ENCODE data around the gene BICDL2. TPM values are rescaled to one million over a fixed set of nuclear protein-coding genes. Genes with fewer than 3 reads are reported as not detected.

Gene BICDL2
- total RNA-seq, 1 donor = under 0.01 TPM

- TF ChIP-seq CTCF (IDR thresholded peaks at IDR 0.05; ENCODE audit: insufficient read depth, low read depth, low read length) = no peak
- DNase-seq (ENCODE audit: low read depth) = no peak
- H3K4me3 ChIP-seq (ENCODE audit: low read depth, low read length) = no peak within 1 kb of the TSS
These were observed 23.8 kb downstream of the BICDL2 start, which contains the start of gene CLDN9 for GRCh38 chr16:3012828-3013420. Gene CLDN9 (plus strand): TSS chr16:3012923. CDS start chr16:3013363, 440 bp downstream.

- TF ChIP-seq CTCF (IDR thresholded peaks at IDR 0.05; ENCODE audit: insufficient read depth, low read depth, low read length) = no peak
- no peak for DNase-seq (ENCODE audit: low read depth)
These were observed 24.5 kb downstream of the BICDL2 start for GRCh38 chr16:3012246-3012645.

GRCh38 chr16:3010510-3010909 lies 26.2 kb downstream of the BICDL2 start:
- DNase-seq (ENCODE audit: low read depth) = no peak
- H3K4me3 ChIP-seq (ENCODE audit: low read depth, low read length) = no peak overlapping the region
- no peak for TF ChIP-seq CTCF (IDR thresholded peaks at IDR 0.05; ENCODE audit: insufficient read depth, low read depth, low read length)

More at GRCh38 chr16:3012246-3012645, 24.5 kb downstream of the BICDL2 start:
- no peak overlapping the region for H3K4me3 ChIP-seq (ENCODE audit: low read depth, low read length)

GRCh38 chr16:3009568-3010390 lies 27.0 kb downstream of the BICDL2 start:
- no peak for DNase-seq (ENCODE audit: low read depth)
- no peak overlapping the region for H3K4me3 ChIP-seq (ENCODE audit: low read depth, low read length)
- TF ChIP-seq CTCF (IDR thresholded peaks at IDR 0.05; ENCODE audit: insufficient read depth, low read depth, low read length) = no peak

GRCh38 chr16:3008690-3009037 lies 28.1 kb downstream of the BICDL2 start:
- no peak overlapping the region for H3K4me3 ChIP-seq (ENCODE audit: low read depth, low read length)
- DNase-seq (ENCODE audit: low read depth) = no peak
- no peak for TF ChIP-seq CTCF (IDR thresholded peaks at IDR 0.05; ENCODE audit: insufficient read depth, low read depth, low read length)

- TF ChIP-seq CTCF (IDR thresholded peaks at IDR 0.05; ENCODE audit: insufficient read depth, low read depth, low read length) = no peak
- DNase-seq (ENCODE audit: low read depth) = no peak
- H3K4me3 ChIP-seq (ENCODE audit: low read depth, low read length) = no peak overlapping the region
These were observed 28.6 kb downstream of the BICDL2 start for GRCh38 chr16:3007957-3008689.
